HepG2 (cell line): ENCODE measurements around the gene MED10. TPM values are rescaled to one million over a fixed set of nuclear protein-coding genes. Genes with fewer than 3 reads are reported as not detected.
A peak's percentile ranks its signal among the peaks of the same experiment; 100 is the strongest.

Source experiments
- ATAC-seq: fragments of 200-7000 bp; cut with Tn5 transposase; 3 replicates; pipeline ENCODE4 v1.9.1; 2020; ENCODE audit warnings: mild to moderate bottlenecking, moderate library complexity
- BruUV-seq: library from RNA; stranded (reverse); fragments of 400-500 nt; replicated peaks from 2 replicates; lab custom pipeline; 2021; lab: Mats Ljungman, UMichigan
- CTCF ChIA-PET: fragments of 300-600 bp; formaldehyde crosslinking; extraction: SDS; loops from one replicate; lab custom pipeline; 2021; ENCODE audit warnings: low total read pairs, inconsistent platforms, low intra/inter-chr PET ratio; lab: Yijun Ruan, JAX
- POLR2A ChIA-PET: fragments of 350-600 bp; sonication (Branson Sonifier 250); formaldehyde crosslinking; loops from one replicate; lab custom pipeline; 2020; ENCODE audit warnings: antibody characterized with exemption, inconsistent platforms; lab: Yijun Ruan, JAX
- DNase-seq: peaks from one replicate; pipeline ENCODE4 v3.0.0-alpha.2; 2015; ENCODE audit warnings: low spot score
- FAIRE-seq: peaks from 3 replicates; lab custom pipeline; 2011; peaks lifted over from hg19 to GRCh38; lab: Jason Lieb, UNC
- H2AFZ ChIP-seq: one replicate; pipeline ENCODE4 v1.6.1; 2011; ENCODE audit warnings: low read length, inconsistent platforms
- H3K27ac ChIP-seq: fragments of 300-600 bp; 3 replicates; pipeline ENCODE4 v1.8.0; 2011; ENCODE audit warnings: mixed run types, mild to moderate bottlenecking, mixed read lengths, low read length, inconsistent platforms; ENCODE audit not compliant: insufficient read depth; ENCODE audit errors: extremely low read length
- H3K27me3 ChIP-seq, 2 experiments: fragments of 200-600 bp in 1 of 2; 2 replicates in 1 of 2; 3 replicates in 1 of 2; pipeline versions ENCODE4 v1.6.0 to v1.8.0; 2011; ENCODE audit warnings: low read length in 2 of 2, mild to moderate bottlenecking in 2 of 2, moderate library complexity in 2 of 2, inconsistent platforms in 1 of 2; ENCODE audit not compliant: insufficient read depth in 2 of 2, control insufficient read depth in 1 of 2
- H3K36me3 ChIP-seq, 2 experiments: fragments of 200-600 bp in 1 of 2; replicated peaks in 1 of 2; 2 replicates in 1 of 2; 3 replicates in 1 of 2; pipeline versions ENCODE4 v1.5.1 to v1.8.0; 2011; ENCODE audit warnings: low read length in 2 of 2, inconsistent platforms in 1 of 2; ENCODE audit not compliant: insufficient read depth in 2 of 2, control insufficient read depth in 1 of 2
- H3K4me1 ChIP-seq: 2 replicates; pipeline ENCODE4 v1.5.1; 2012; ENCODE audit warnings: low read length, inconsistent platforms; ENCODE audit not compliant: insufficient read depth
- H3K4me2 ChIP-seq: 2 replicates; pipeline ENCODE4 v1.6.0; 2011; ENCODE audit warnings: low read depth, low read length, inconsistent platforms
- H3K4me3 ChIP-seq, 3 experiments: fragments of 200-600 bp in 1 of 3; sonication (generic), shearing (Covaris generic) in 1 of 3; replicated peaks in 1 of 3; 2 replicates each; pipeline ENCODE4 v1.5.1; 2011 to 2016; ENCODE audit warnings: low read length in 3 of 3, inconsistent platforms in 2 of 3, low read depth in 2 of 3, mild to moderate bottlenecking in 2 of 3, control low read depth in 1 of 3, mixed read lengths in 1 of 3; ENCODE audit not compliant: insufficient read depth in 1 of 3
- H3K79me2 ChIP-seq: one replicate; pipeline ENCODE4 v1.6.1; 2011; ENCODE audit warnings: low read length, inconsistent platforms; ENCODE audit not compliant: insufficient read depth
- H3K9ac ChIP-seq: 2 replicates; pipeline ENCODE4 v1.6.0; 2011; ENCODE audit warnings: mild to moderate bottlenecking, low read depth, low read length, inconsistent platforms; ENCODE audit not compliant: insufficient read depth
- H3K9me3 ChIP-seq: 2 replicates; pipeline ENCODE4 v1.5.1; 2012; ENCODE audit warnings: mild to moderate bottlenecking, low read length
- H4K20me1 ChIP-seq: 2 replicates; pipeline ENCODE4 v1.6.0; 2011; ENCODE audit warnings: inconsistent platforms, mild to moderate bottlenecking, low read length, moderate library complexity; ENCODE audit not compliant: insufficient read depth
- HOXD1 ChIP-seq: sonication (generic); formaldehyde crosslinking; IDR thresholded peaks from 2 replicates; pipeline ENCODE4 v1.5.0; 2020; ENCODE audit warnings: missing genetic modification reagents
- IKZF4 ChIP-seq: sonication (generic); formaldehyde crosslinking; IDR thresholded peaks from 2 replicates; pipeline ENCODE4 v1.5.1; 2020; ENCODE audit warnings: borderline replicate concordance, mild to moderate bottlenecking, low read depth, missing genetic modification reagents; ENCODE audit errors: not compliant biosample characterization
- LCORL ChIP-seq, 2 experiments: fragments of 450-650 bp in 1 of 2; sonication (generic) in 1 of 2; formaldehyde crosslinking in 1 of 2; IDR thresholded peaks; 2 replicates each; pipeline versions ENCODE4 v1.5.0 to v1.6.1; 2017 to 2020; ENCODE audit warnings: antibody characterized with exemption in 1 of 2, missing genetic modification reagents in 1 of 2
- NRL ChIP-seq: sonication (generic); formaldehyde crosslinking; IDR thresholded peaks from 2 replicates; pipeline ENCODE4 v1.5.0; 2020; ENCODE audit warnings: missing genetic modification reagents, mild to moderate bottlenecking, moderate library complexity, borderline replicate concordance
- ONECUT2 ChIP-seq: sonication (generic); formaldehyde crosslinking; IDR thresholded peaks from 2 replicates; pipeline ENCODE4 v1.4.0; 2020; ENCODE audit warnings: missing genetic modification reagents
- TBX2 ChIP-seq: sonication (generic); formaldehyde crosslinking; IDR thresholded peaks from 2 replicates; pipeline ENCODE4 v1.5.0; 2020; ENCODE audit warnings: missing genetic modification reagents, mild to moderate bottlenecking, borderline replicate concordance
- THAP7 ChIP-seq: sonication (generic); formaldehyde crosslinking; IDR thresholded peaks from 2 replicates; pipeline ENCODE4 v1.8.1; 2023; ENCODE audit warnings: mild to moderate bottlenecking, missing genetic modification reagents
- UBTF ChIP-seq: sonication (generic); formaldehyde crosslinking; IDR thresholded peaks from 2 replicates; pipeline ENCODE4 v1.4.0; 2020; ENCODE audit warnings: mild to moderate bottlenecking, missing genetic modification reagents
- ZNF501 ChIP-seq: sonication (generic); formaldehyde crosslinking; IDR thresholded peaks from 2 replicates; pipeline ENCODE4 v1.5.1; 2020; ENCODE audit warnings: mild to moderate bottlenecking, moderate library complexity, missing genetic modification reagents
- ZNF891 ChIP-seq: sonication (generic); formaldehyde crosslinking; IDR thresholded peaks from 2 replicates; pipeline ENCODE4 v1.5.0; 2020; ENCODE audit warnings: mild to moderate bottlenecking, missing genetic modification reagents
- WGBS: methylation state at CpG from one replicate; pipeline ENCODE4 v1.1.6; 2017; ENCODE audit warnings: low lambda C conversion rate; 5-methylcytosine and 5-hydroxymethylcytosine counted together
- in situ Hi-C: cut with HindIII; loops from 2 replicates; pipeline ENCODE4 v1.10.0; 2017; ENCODE audit warnings: low pct_unique_long_range_greater_than_20kb; ENCODE audit not compliant: extremely low pct_ligation_motif_present
- intact Hi-C: fragments of 100-400 bp; cut with micrococcal nuclease; formaldehyde crosslinking; loops from one replicate; pipeline ENCODE4 v1.10.0; 2022; ENCODE audit not compliant: unreplicated experiment
- polyA plus RNA-seq, 8 experiments: library from polyadenylated mRNA; depleted of rRNA in 3 of 8; stranded (reverse) in 7 of 8; unstranded in 1 of 8; fragments of >200 nt; fragmentation: Illumina TruSeq in 4 of 8; extraction: Trizol in 4 of 8; gene quantifications; 2 replicates each; pipeline versions ENCODE4 v1.2.1 to v1.2.3, GENCODE V29; 2011 to 2016; ENCODE audit warnings: low read depth in 4 of 8, missing spikeins in 1 of 8, mixed read lengths in 1 of 8; ENCODE audit not compliant: insufficient read depth in 1 of 8
- total RNA-seq, 5 experiments: library from RNA; depleted of rRNA; stranded (reverse); fragments of >200 nt; fragmentation: Illumina TruSeq; extraction: Trizol; gene quantifications; 2 replicates each; pipeline ENCODE4 v1.2.3, GENCODE V29; 2016; ENCODE audit warnings: low read depth in 1 of 5
- TF ChIP-seq, protein P1 (sequence below): sonication (generic); formaldehyde crosslinking; IDR thresholded peaks from 2 replicates; pipeline ENCODE4 v1.4.0; 2020; ENCODE audit warnings: missing genetic modification reagents
- TF ChIP-seq, protein P2 (sequence below): sonication (generic); formaldehyde crosslinking; IDR thresholded peaks from 2 replicates; pipeline ENCODE4 v1.8.1; 2023; ENCODE audit warnings: missing genetic modification reagents, mild to moderate bottlenecking, borderline replicate concordance

The MED10 gene
- total and polyA plus RNA-seq, 2 of the 13 experiments (the other 11 are each of a cell fraction or from before 2014, with no cell fraction given) = 11.2 to 23.7 TPM

- TF ChIP-seq HOXD1 (CRISPR knock-in tag) (no peak), NRL (CRISPR knock-in tag) (no peak), ONECUT2 (no peak), IKZF4 (CRISPR knock-in tag) (no peak)
- TF ChIP-seq, protein P1, sequence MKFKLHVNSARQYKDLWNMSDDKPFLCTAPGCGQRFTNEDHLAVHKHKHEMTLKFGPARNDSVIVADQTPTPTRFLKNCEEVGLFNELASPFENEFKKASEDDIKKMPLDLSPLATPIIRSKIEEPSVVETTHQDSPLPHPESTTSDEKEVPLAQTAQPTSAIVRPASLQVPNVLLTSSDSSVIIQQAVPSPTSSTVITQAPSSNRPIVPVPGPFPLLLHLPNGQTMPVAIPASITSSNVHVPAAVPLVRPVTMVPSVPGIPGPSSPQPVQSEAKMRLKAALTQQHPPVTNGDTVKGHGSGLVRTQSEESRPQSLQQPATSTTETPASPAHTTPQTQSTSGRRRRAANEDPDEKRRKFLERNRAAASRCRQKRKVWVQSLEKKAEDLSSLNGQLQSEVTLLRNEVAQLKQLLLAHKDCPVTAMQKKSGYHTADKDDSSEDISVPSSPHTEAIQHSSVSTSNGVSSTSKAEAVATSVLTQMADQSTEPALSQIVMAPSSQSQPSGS (CRISPR knock-in tag) = no peak
These were observed 899 bp upstream of the MED10 start (continued) for GRCh38 chr5:6379246-6379645.

DNA sequence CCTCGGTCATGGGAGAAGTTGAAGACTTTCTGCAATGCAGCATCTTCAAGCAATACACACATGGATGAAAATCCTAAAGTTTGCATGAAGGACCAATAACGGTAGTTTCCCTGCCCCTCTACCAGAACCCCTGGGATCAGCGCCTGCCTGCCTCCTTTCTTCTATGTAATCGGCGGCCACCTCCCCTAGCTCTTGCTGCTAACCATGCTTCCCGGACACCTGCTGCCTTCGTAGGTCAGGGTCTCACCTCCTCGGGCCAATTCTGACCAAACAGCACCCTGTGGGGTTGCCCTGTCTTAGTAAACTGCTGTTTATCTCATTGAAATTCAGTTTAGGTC lies 388 bp upstream of the MED10 start:
- intact Hi-C loops = no loop called here
- H3K4me1 ChIP-seq = peaks cover 33% of the 10 kb centered on the region
- POLR2A ChIA-PET = interaction anchor here (1.0 to 1.3 kb wide), 4 partner anchors 9 to 203 kb away, joined by 3 to 8 read pairs (median 4); no protein-coding TSS in a partner anchor
- TF ChIP-seq TBX2 (CRISPR knock-in tag) (0 out of 2 replicates have a peak, but pooled peaks have one; percentile 14), THAP7 (CRISPR knock-in tag) (0 out of 2 replicates have a peak, but pooled peaks have one; percentile 23), UBTF (CRISPR knock-in tag) (no peak), ZNF501 (CRISPR knock-in tag) (0 out of 2 replicates have a peak, but pooled peaks have one; percentile 51), ZNF891 (CRISPR knock-in tag) (no peak), LCORL (IDR thresholded peaks at IDR 0.05) (no peak), LCORL (CRISPR knock-in tag; IDR thresholded peaks at IDR 0.05) (0 out of 2 replicates have a peak, but pooled peaks have one; percentile 14)
- TF ChIP-seq, protein P2, sequence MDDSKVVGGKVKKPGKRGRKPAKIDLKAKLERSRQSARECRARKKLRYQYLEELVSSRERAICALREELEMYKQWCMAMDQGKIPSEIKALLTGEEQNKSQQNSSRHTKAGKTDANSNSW (CRISPR knock-in tag) = no peak

More for the DNA sequence above, 388 bp upstream of the MED10 start:
- peaks cover 9 to 26% of the 10 kb centered on the region in 2 experiments for H3K36me3 ChIP-seq
- H4K20me1 ChIP-seq = no peaks in the 10 kb centered on the region; the same call in 1 of the 2 replicates
- peak overlapping the region; percentile 88 for H3K9ac ChIP-seq
- peak overlapping the region; percentile 80 for H2AFZ ChIP-seq
- in situ Hi-C loops = loop anchor here (25.0 kb wide), 1 partner anchor 359 kb away; no protein-coding TSS in a partner anchor
- FAIRE-seq = no peak
- H3K27ac ChIP-seq = peak overlapping the region; percentile 9
- 30% methylated on average over 8 of the region's 8 CpGs for WGBS
- no peaks in the 10 kb centered on the region for H3K9me3 ChIP-seq
- H3K4me3 ChIP-seq = peak overlapping the region; percentile 85 to 99 (median 93)
- no peak for DNase-seq
- peaks cover 25% of the 10 kb centered on the region for H3K79me2 ChIP-seq
- BruUV-seq = TSS peak; percentile 82
- CTCF ChIA-PET = no interaction called here
- no peaks in the 10 kb centered on the region; a peak in 1 of 5 replicates for H3K27me3 ChIP-seq
- H3K4me2 ChIP-seq = peak overlapping the region; percentile 88
- ATAC-seq = peak; percentile 49
